ENCODE data around the gene MGAT5. TPM values are rescaled to one million over a fixed set of nuclear protein-coding genes. Genes with fewer than 3 reads are reported as not detected.

MGAT5 gene
- polyA plus RNA-seq, 4 donors = 5.6 to 27.4 (median 12.3) TPM

GRCh38 chr2:134410831-134411231 lies 157.0 kb downstream of the MGAT5 start:
- Histone ChIP-seq H3K27ac (ENCODE audit: low read depth in 1 of 3, low read length in 2 of 3) (no peak overlapping the region), H3K27me3 (ENCODE audit: control insufficient read depth in 3 of 3, insufficient read depth in 3 of 3, low read length in 3 of 3) (no peaks in the 10 kb centered on the region), H3K9me3 (ENCODE audit: control insufficient read depth in 2 of 2, insufficient read depth in 1 of 2, low read depth in 1 of 2, low read length in 1 of 2) (no peaks in the 10 kb centered on the region), H3K4me1 (ENCODE audit: control insufficient read depth in 3 of 3, insufficient read depth in 2 of 3, low read depth in 1 of 3, low read length in 2 of 3) (peaks cover 0 to 12% (median 12%) of the 10 kb centered on the region in 3 donors), H3K4me3 (ENCODE audit: low read depth in 1 of 3, low read length in 3 of 3) (no peak overlapping the region), H3K36me3 (ENCODE audit: control insufficient read depth in 3 of 3, insufficient read depth in 2 of 3, low read depth in 1 of 3, low read length in 3 of 3) (peaks cover 0 to 15% (median 11%) of the 10 kb centered on the region in 3 donors)
- DNase-seq (peak in 1 of 2 donors; percentile 26), FAIRE-seq (no peak)
- WGBS, 3 donors = 30 to 51% (median 49%) methylated on average over 5 of the region's 5 CpGs

GRCh38 chr2:134411279-134411827 lies 157.5 kb downstream of the MGAT5 start:
- Histone ChIP-seq H3K36me3 (ENCODE audit: control insufficient read depth in 3 of 3, insufficient read depth in 2 of 3, low read depth in 1 of 3, low read length in 3 of 3) (peaks cover 0 to 12% (median 11%) of the 10 kb centered on the region in 3 donors), H3K4me1 (ENCODE audit: control insufficient read depth in 3 of 3, insufficient read depth in 2 of 3, low read depth in 1 of 3, low read length in 2 of 3) (peaks cover 0 to 12% (median 12%) of the 10 kb centered on the region in 3 donors), H3K4me3 (ENCODE audit: low read depth in 1 of 3, low read length in 3 of 3) (no peak overlapping the region), H3K9me3 (ENCODE audit: control insufficient read depth in 2 of 2, insufficient read depth in 1 of 2, low read depth in 1 of 2, low read length in 1 of 2) (no peaks in the 10 kb centered on the region), H3K27ac (ENCODE audit: low read depth in 1 of 3, low read length in 2 of 3) (peak overlapping the region in 1 of 3 donors; percentile 12), H3K27me3 (ENCODE audit: control insufficient read depth in 3 of 3, insufficient read depth in 3 of 3, low read length in 3 of 3) (no peaks in the 10 kb centered on the region)
- no peak for DNase-seq
- no peak for FAIRE-seq
- WGBS, 3 donors = 57 to 65% (median 58%) methylated on average over 6 of the region's 6 CpGs

GRCh38 chr2:134411828-134412638 lies 158.2 kb downstream of the MGAT5 start:
- DNase-seq (peak; percentile 78 to 82), FAIRE-seq (no peak)
- peak overlapping the region in 1 of 3 donors; percentile 12 for H3K27ac ChIP-seq (ENCODE audit: low read depth in 1 of 3, low read length in 2 of 3)
- H3K27me3 ChIP-seq (ENCODE audit: control insufficient read depth in 3 of 3, insufficient read depth in 3 of 3, low read length in 3 of 3) = no peaks in the 10 kb centered on the region
- H3K4me3 ChIP-seq (ENCODE audit: low read depth in 1 of 3, low read length in 3 of 3) = no peak overlapping the region
- peaks cover 0 to 11% (median 6%) of the 10 kb centered on the region in 3 donors for H3K36me3 ChIP-seq (ENCODE audit: control insufficient read depth in 3 of 3, insufficient read depth in 2 of 3, low read depth in 1 of 3, low read length in 3 of 3)
- H3K9me3 ChIP-seq (ENCODE audit: control insufficient read depth in 2 of 2, insufficient read depth in 1 of 2, low read depth in 1 of 2, low read length in 1 of 2) = no peaks in the 10 kb centered on the region
- 35 to 41% (median 40%) methylated on average over 8 of the region's 8 CpGs for WGBS, 3 donors
- H3K4me1 ChIP-seq (ENCODE audit: control insufficient read depth in 3 of 3, insufficient read depth in 2 of 3, low read depth in 1 of 3, low read length in 2 of 3) = peaks cover 0 to 12% (median 12%) of the 10 kb centered on the region in 3 donors

- DNase-seq (no peak), FAIRE-seq (no peak)
- Histone ChIP-seq H3K4me1 (ENCODE audit: control insufficient read depth in 3 of 3, insufficient read depth in 2 of 3, low read depth in 1 of 3, low read length in 2 of 3) (peaks cover 0 to 12% (median 12%) of the 10 kb centered on the region in 3 donors), H3K27ac (ENCODE audit: low read depth in 1 of 3, low read length in 2 of 3) (no peak overlapping the region), H3K27me3 (ENCODE audit: control insufficient read depth in 3 of 3, insufficient read depth in 3 of 3, low read length in 3 of 3) (no peaks in the 10 kb centered on the region), H3K36me3 (ENCODE audit: control insufficient read depth in 3 of 3, insufficient read depth in 2 of 3, low read depth in 1 of 3, low read length in 3 of 3) (peaks cover 0 to 10% (median 5%) of the 10 kb centered on the region in 3 donors), H3K4me3 (ENCODE audit: low read depth in 1 of 3, low read length in 3 of 3) (no peak overlapping the region), H3K9me3 (ENCODE audit: control insufficient read depth in 2 of 2, insufficient read depth in 1 of 2, low read depth in 1 of 2, low read length in 1 of 2) (no peaks in the 10 kb centered on the region)
- 88 to 90% (median 88%) methylated on average over 8 of the region's 8 CpGs for WGBS, 3 donors
These were observed 158.7 kb downstream of the MGAT5 start for GRCh38 chr2:134412639-134412999.

- WGBS, 3 donors = 21 to 63% (median 39%) methylated on average over 1 of the region's 1 CpG
- Histone ChIP-seq H3K27ac (ENCODE audit: low read depth in 1 of 3, low read length in 2 of 3) (no peak overlapping the region), H3K4me1 (ENCODE audit: control insufficient read depth in 3 of 3, insufficient read depth in 2 of 3, low read depth in 1 of 3, low read length in 2 of 3) (peaks cover 0 to 12% (median 12%) of the 10 kb centered on the region in 3 donors), H3K4me3 (ENCODE audit: low read depth in 1 of 3, low read length in 3 of 3) (no peak overlapping the region), H3K9me3 (ENCODE audit: control insufficient read depth in 2 of 2, insufficient read depth in 1 of 2, low read depth in 1 of 2, low read length in 1 of 2) (no peaks in the 10 kb centered on the region), H3K36me3 (ENCODE audit: control insufficient read depth in 3 of 3, insufficient read depth in 2 of 3, low read depth in 1 of 3, low read length in 3 of 3) (peaks cover 0 to 10% (median 6%) of the 10 kb centered on the region in 3 donors), H3K27me3 (ENCODE audit: control insufficient read depth in 3 of 3, insufficient read depth in 3 of 3, low read length in 3 of 3) (no peaks in the 10 kb centered on the region)
- FAIRE-seq (no peak), DNase-seq (peak in 1 of 2 donors; percentile 44)
These were observed 159.6 kb downstream of the MGAT5 start for GRCh38 chr2:134413430-134413829.

- no peaks in the 10 kb centered on the region for H3K27me3 ChIP-seq (ENCODE audit: control insufficient read depth in 3 of 3, insufficient read depth in 3 of 3, low read length in 3 of 3)
- peaks cover 0 to 10% (median 10%) of the 10 kb centered on the region in 3 donors for H3K36me3 ChIP-seq (ENCODE audit: control insufficient read depth in 3 of 3, insufficient read depth in 2 of 3, low read depth in 1 of 3, low read length in 3 of 3)
- DNase-seq (no peak), FAIRE-seq (no peak)
- peaks cover 0 to 12% (median 11%) of the 10 kb centered on the region in 3 donors for H3K4me1 ChIP-seq (ENCODE audit: control insufficient read depth in 3 of 3, insufficient read depth in 2 of 3, low read depth in 1 of 3, low read length in 2 of 3)
- H3K27ac ChIP-seq (ENCODE audit: low read depth in 1 of 3, low read length in 2 of 3) = no peak overlapping the region
- H3K9me3 ChIP-seq (ENCODE audit: control insufficient read depth in 2 of 2, insufficient read depth in 1 of 2, low read depth in 1 of 2, low read length in 1 of 2) = no peaks in the 10 kb centered on the region
- H3K4me3 ChIP-seq (ENCODE audit: low read depth in 1 of 3, low read length in 3 of 3) = no peak overlapping the region
- WGBS, 3 donors = 36 to 68% (median 40%) methylated on average over 2 of the region's 2 CpGs
These were observed 160.0 kb downstream of the MGAT5 start for GRCh38 chr2:134413912-134414311.

- Histone ChIP-seq H3K27me3 (ENCODE audit: control insufficient read depth in 3 of 3, insufficient read depth in 3 of 3, low read length in 3 of 3) (no peaks in the 10 kb centered on the region), H3K4me1 (ENCODE audit: control insufficient read depth in 3 of 3, insufficient read depth in 2 of 3, low read depth in 1 of 3, low read length in 2 of 3) (peaks cover 0 to 8% (median 3%) of the 10 kb centered on the region in 3 donors), H3K4me3 (ENCODE audit: low read depth in 1 of 3, low read length in 3 of 3) (no peak overlapping the region), H3K27ac (ENCODE audit: low read depth in 1 of 3, low read length in 2 of 3) (no peak overlapping the region), H3K9me3 (ENCODE audit: control insufficient read depth in 2 of 2, insufficient read depth in 1 of 2, low read depth in 1 of 2, low read length in 1 of 2) (no peaks in the 10 kb centered on the region), H3K36me3 (ENCODE audit: control insufficient read depth in 3 of 3, insufficient read depth in 2 of 3, low read depth in 1 of 3, low read length in 3 of 3) (peaks cover 2 to 14% (median 10%) of the 10 kb centered on the region in 3 donors)
- DNase-seq (no peak), FAIRE-seq (no peak)
- WGBS, 3 donors = 80 to 92% (median 89%) methylated on average over 2 of the region's 2 CpGs
These were observed 162.1 kb downstream of the MGAT5 start for GRCh38 chr2:134416018-134416417.

GRCh38 chr2:134416637-134417036 lies 162.8 kb downstream of the MGAT5 start:
- Histone ChIP-seq H3K36me3 (ENCODE audit: control insufficient read depth in 3 of 3, insufficient read depth in 2 of 3, low read depth in 1 of 3, low read length in 3 of 3) (peaks cover 2 to 14% (median 10%) of the 10 kb centered on the region in 3 donors), H3K9me3 (ENCODE audit: control insufficient read depth in 2 of 2, insufficient read depth in 1 of 2, low read depth in 1 of 2, low read length in 1 of 2) (no peaks in the 10 kb centered on the region), H3K27ac (ENCODE audit: low read depth in 1 of 3, low read length in 2 of 3) (no peak overlapping the region), H3K4me3 (ENCODE audit: low read depth in 1 of 3, low read length in 3 of 3) (no peak overlapping the region), H3K4me1 (ENCODE audit: control insufficient read depth in 3 of 3, insufficient read depth in 2 of 3, low read depth in 1 of 3, low read length in 2 of 3) (peaks cover 0 to 3% (median 3%) of the 10 kb centered on the region in 3 donors), H3K27me3 (ENCODE audit: control insufficient read depth in 3 of 3, insufficient read depth in 3 of 3, low read length in 3 of 3) (no peaks in the 10 kb centered on the region)
- WGBS, 3 donors = 32 to 58% (median 43%) methylated on average over 1 of the region's 1 CpG
- no peak for FAIRE-seq
- peak in 1 of 2 donors; percentile 44 for DNase-seq

All from small intestine (tissue), 7 donors.